K562 (cell line): ENCODE data around the gene ST8SIA2. TPM values are rescaled to one million over a fixed set of nuclear protein-coding genes. Genes with fewer than 3 reads are reported as not detected.

Experiments
- ATAC-seq: fragments of 200-7000 bp; cut with Tn5 transposase; 3 replicates; pipeline ENCODE4 v1.9.1; 2020; ENCODE audit warnings: moderate library complexity
- BruUV-seq: library from RNA; stranded (reverse); fragments of 400-500 nt; replicated peaks from 2 replicates; lab custom pipeline; 2021; lab: Mats Ljungman, UMichigan
- CTCF ChIA-PET: fragments of 300-600 bp; formaldehyde crosslinking; extraction: SDS; loops from one replicate; lab custom pipeline; 2021; ENCODE audit warnings: low intra/inter-chr PET ratio; lab: Yijun Ruan, JAX
- POLR2A ChIA-PET: fragments of 300-600, 350-650 bp; sonication (Branson Sonifier 250); formaldehyde crosslinking; extraction: SDS; loops from one replicate; lab custom pipeline; 2021; ENCODE audit warnings: antibody characterized with exemption, inconsistent platforms; lab: Yijun Ruan, JAX
- DNase-seq, 4 experiments: peaks; one replicate each; pipeline versions ENCODE4 v3.0.0 to v3.0.0-alpha.2; 2011 to 2018; ENCODE audit warnings: low spot score in 3 of 4, mixed read lengths in 3 of 4; ENCODE audit errors: extremely low read depth in 1 of 4
- FAIRE-seq: peaks from 2 replicates; lab custom pipeline; 2011; peaks lifted over from hg19 to GRCh38; lab: Jason Lieb, UNC
- H2AFZ ChIP-seq: 2 replicates; pipeline ENCODE4 v1.6.0; 2011; ENCODE audit warnings: low read depth, low read length, control low read depth, inconsistent platforms
- H3K27ac ChIP-seq: fragments of 200-600 bp; 3 replicates; pipeline ENCODE4 v1.8.0; 2011; ENCODE audit warnings: low read depth, mild to moderate bottlenecking, control low read depth, inconsistent platforms, low read length, moderate library complexity, mixed read lengths; ENCODE audit errors: extremely low read depth
- H3K27me3 ChIP-seq, 2 experiments: fragments of 300-600 bp in 1 of 2; 2 replicates in 1 of 2; 3 replicates in 1 of 2; pipeline versions ENCODE4 v1.6.0 to v1.8.0; 2011; ENCODE audit warnings: inconsistent platforms in 2 of 2, low read length in 2 of 2, mild to moderate bottlenecking in 1 of 2, mixed read lengths in 1 of 2, moderate library complexity in 1 of 2; ENCODE audit not compliant: control insufficient read depth in 2 of 2, insufficient read depth in 2 of 2
- H3K36me3 ChIP-seq: fragments of 300-600 bp; 3 replicates; pipeline ENCODE4 v1.8.0; 2011; ENCODE audit warnings: mild to moderate bottlenecking, low read length, inconsistent platforms; ENCODE audit not compliant: control insufficient read depth, insufficient read depth
- H3K4me1 ChIP-seq, 2 experiments: fragments of 200-600 bp in 1 of 2; replicated peaks in 1 of 2; 2 replicates in 1 of 2; 3 replicates in 1 of 2; pipeline versions ENCODE4 v1.5.1 to v1.8.0; 2011; ENCODE audit warnings: inconsistent platforms in 2 of 2, low read length in 2 of 2, mild to moderate bottlenecking in 1 of 2, mixed read lengths in 1 of 2, moderate library complexity in 1 of 2; ENCODE audit not compliant: control insufficient read depth in 2 of 2, insufficient read depth in 2 of 2
- H3K4me2 ChIP-seq: 2 replicates; pipeline ENCODE4 v1.6.1; 2011; ENCODE audit warnings: low read length, control low read depth, inconsistent platforms, mixed read lengths; ENCODE audit not compliant: insufficient read depth
- H3K4me3 ChIP-seq: fragments of 200-600 bp; sonication (generic), shearing (Covaris generic); 2 replicates; pipeline ENCODE4 v1.5.1; 2016; ENCODE audit warnings: control low read depth, inconsistent platforms
- H3K79me2 ChIP-seq: fragments of 200-600 bp; 3 replicates; pipeline ENCODE4 v1.8.0; 2011; ENCODE audit warnings: low read length, inconsistent platforms; ENCODE audit not compliant: control insufficient read depth, insufficient read depth
- H3K9ac ChIP-seq, 2 experiments: 2 replicates each; pipeline versions ENCODE4 v1.6.0 to v1.6.1; 2011; ENCODE audit warnings: low read depth in 2 of 2, low read length in 2 of 2, control low read depth in 1 of 2, inconsistent platforms in 1 of 2, mild to moderate bottlenecking in 1 of 2, mixed read lengths in 1 of 2; ENCODE audit not compliant: insufficient read depth in 1 of 2
- H3K9me1 ChIP-seq: one replicate; pipeline ENCODE4 v1.6.0; 2011; ENCODE audit warnings: inconsistent platforms, mild to moderate bottlenecking, low read length, moderate library complexity; ENCODE audit not compliant: control insufficient read depth, insufficient read depth
- H3K9me3 ChIP-seq: replicated peaks from 2 replicates; pipeline ENCODE4 v1.5.1; 2011; ENCODE audit warnings: low read depth, low read length, inconsistent platforms; ENCODE audit not compliant: control insufficient read depth, insufficient read depth
- H4K20me1 ChIP-seq: replicated peaks from 2 replicates; pipeline ENCODE4 v1.6.1; 2011; ENCODE audit warnings: low read length, inconsistent platforms, mixed read lengths; ENCODE audit not compliant: control insufficient read depth, insufficient read depth
- ATF6 ChIP-seq: sonication (generic); formaldehyde crosslinking; IDR thresholded peaks from 2 replicates; pipeline ENCODE4 v1.4.0; 2020; ENCODE audit warnings: mild to moderate bottlenecking, missing genetic modification reagents
- BRD4 ChIP-seq: fragments of 200-600 bp; sonication (generic); IDR thresholded peaks from 2 replicates; pipeline ENCODE4 v1.6.1; 2017; ENCODE audit warnings: inconsistent platforms
- HDGF ChIP-seq: fragments of 450-650 bp; IDR thresholded peaks from 2 replicates; pipeline ENCODE4 v1.6.1; 2016
- HMG20B ChIP-seq: fragments of 250-450 bp; sonication (Bioruptor Pico); IDR thresholded peaks from 2 replicates; pipeline ENCODE4 v1.5.0; 2021; ENCODE audit warnings: mild to moderate bottlenecking
- IRF1 ChIP-seq: sonication (generic); formaldehyde crosslinking; IDR thresholded peaks from 2 replicates; pipeline ENCODE4 v1.8.0; 2022; ENCODE audit warnings: missing genetic modification reagents, mild to moderate bottlenecking, borderline replicate concordance
- KLF10 ChIP-seq: fragments of 250-450 bp; sonication (Bioruptor Pico); IDR thresholded peaks from 2 replicates; pipeline ENCODE4 v1.6.1; 2021; ENCODE audit warnings: matching md5 sums
- KLF13 ChIP-seq: fragments of 450-650 bp; IDR thresholded peaks from 2 replicates; pipeline ENCODE4 v1.6.1; 2016; ENCODE audit warnings: missing genetic modification characterization, low read depth, mild to moderate bottlenecking, missing compliant biosample characterization, moderate library complexity, borderline replicate concordance
- MXD1 ChIP-seq: fragments of 250-450 bp; sonication (Bioruptor Pico); IDR thresholded peaks from 2 replicates; pipeline ENCODE4 v1.8.0; 2021; ENCODE audit warnings: borderline replicate concordance, mild to moderate bottlenecking, moderate library complexity; ENCODE audit not compliant: poor library complexity, severe bottlenecking
- OTX1 ChIP-seq: fragments of 450-650 bp; formaldehyde crosslinking; IDR thresholded peaks from 2 replicates; pipeline ENCODE4 v1.4.0; 2022; ENCODE audit warnings: mild to moderate bottlenecking
- PTBP1 ChIP-seq: fragments of 200-400 bp; formaldehyde crosslinking; IDR thresholded peaks from 2 replicates; pipeline ENCODE4 v1.6.1; 2017; ENCODE audit warnings: low read depth, low read length
- RFX1 ChIP-seq: fragments of 450-650 bp; IDR thresholded peaks from 2 replicates; pipeline ENCODE4 v1.6.1; 2016; ENCODE audit warnings: mild to moderate bottlenecking, moderate library complexity
- ZNF175 ChIP-seq: fragments of 200-800 bp; sonication (Bioruptor generic); IDR thresholded peaks from 2 replicates; pipeline ENCODE4 v1.6.1; 2016; ENCODE audit warnings: low read depth, mild to moderate bottlenecking, missing genetic modification characterization, missing compliant biosample characterization
- ZNF589 ChIP-seq: fragments of 200-800 bp; sonication (Bioruptor generic); IDR thresholded peaks from 2 replicates; pipeline ENCODE4 v1.6.1; 2016; ENCODE audit warnings: low read depth, missing genetic modification characterization, missing compliant biosample characterization
- WGBS: fragments of 100-300 bp; shearing (Covaris generic); methylation state at CpG from one replicate; pipeline ENCODE4 v1.1.6; 2016; ENCODE audit warnings: low coverage, mixed read lengths; ENCODE audit not compliant: insufficient coverage; ENCODE audit errors: missing lambda C conversion rate; 5-methylcytosine and 5-hydroxymethylcytosine counted together
- in situ Hi-C: fragments of 300-500 bp; cut with MboI; formaldehyde crosslinking; loops from 4 replicates; pipeline ENCODE4 v1.15.0; 2018; ENCODE audit warnings: inconsistent platforms, mixed read lengths
- intact Hi-C: fragments of 100-400 bp; cut with micrococcal nuclease; formaldehyde crosslinking; loops from 2 replicates; pipeline ENCODE4 v1.14.2; 2022
- polyA plus RNA-seq, 8 experiments: library from polyadenylated mRNA; depleted of rRNA in 4 of 8; stranded (reverse) in 5 of 8; unstranded in 3 of 8; fragments of >200 nt; fragmentation: Nextera tagmentation in 2 of 8; fragmentation: Illumina TruSeq in 1 of 8; extraction: Ambion mirVana in 2 of 8; extraction: Trizol in 1 of 8; gene quantifications; 2 replicates each; pipeline versions ENCODE4 v1.2.1 to v1.2.3, GENCODE V29; 2011 to 2014; ENCODE audit warnings: inconsistent platforms in 1 of 8, missing spikeins in 1 of 8
- total RNA-seq, 7 experiments: library from RNA; depleted of rRNA in 6 of 7; stranded (reverse); fragments of >200 nt in 6 of 7; fragmentation: Illumina TruSeq in 2 of 7; extraction: Trizol in 2 of 7; gene quantifications; 2 replicates each; pipeline versions ENCODE4 v1.2.1 to v1.2.3, GENCODE V29; 2011 to 2021; ENCODE audit warnings: low replicate concordance in 1 of 7

Gene ST8SIA2
- total and polyA plus RNA-seq, 9 of the 15 experiments (the other 6 are each of a cell fraction or from before 2014, with no cell fraction given): not detected

- no peak overlapping the region for H3K4me2 ChIP-seq
- BruUV-seq: no TSS peak
These were observed 106.2 kb downstream of the ST8SIA2 start for GRCh38 chr15:92499731-92500530.

GRCh38 chr15:92502336-92502735 is 108.7 kb downstream of the ST8SIA2 start:
- H3K36me3 ChIP-seq: no peaks in the 10 kb centered on the region
- no peak overlapping the region for H3K4me2 ChIP-seq
- intact Hi-C loops: no loop called here
- ATAC-seq (no peak), DNase-seq (no peak), FAIRE-seq (no peak)
- WGBS: 0% methylated on average over 7 of the region's 7 CpGs
- H3K27me3 ChIP-seq: peaks cover 2 to 4% of the 10 kb centered on the region in 2 experiments; a peak in 2 of 5 replicates
- no peaks in the 10 kb centered on the region for H4K20me1 ChIP-seq
- no TSS peak for BruUV-seq
- in situ Hi-C loops: no loop called here
- H3K9me3 ChIP-seq: no peaks in the 10 kb centered on the region
- H3K4me1 ChIP-seq: no peaks in the 10 kb centered on the region
- H3K27ac ChIP-seq: no peak overlapping the region
- H2AFZ ChIP-seq: no peak overlapping the region
- ChIA-PET CTCF (no interaction called here), POLR2A (interaction anchor here (0.5 kb wide), 1 partner anchor 1480 kb away, joined by 3 read pairs; the partner anchor contains the start of gene VPS33B)
- H3K9me1 ChIP-seq: no peaks in the 10 kb centered on the region
- H3K4me3 ChIP-seq: no peak overlapping the region
- no peaks in the 10 kb centered on the region for H3K79me2 ChIP-seq
- H3K9ac ChIP-seq: no peak overlapping the region
- TF ChIP-seq ZNF175 (CRISPR knock-in tag) (no peak), ATF6 (CRISPR knock-in tag) (no peak), KLF10 (no peak), PTBP1 (no peak), MXD1 (no peak), ZNF589 (CRISPR knock-in tag) (no peak), BRD4 (no peak), IRF1 (CRISPR knock-in tag) (no peak), OTX1 (CRISPR knock-in tag) (no peak), HMG20B (CRISPR knock-in tag) (no peak)

More at GRCh38 chr15:92499731-92500530, 106.2 kb downstream of the ST8SIA2 start:
- ChIA-PET POLR2A (interaction anchor here (0.6 kb wide), 1 partner anchor 192 kb away, joined by 3 read pairs; no protein-coding TSS in a partner anchor), CTCF (no interaction called here)
- H3K4me1 ChIP-seq: no peaks in the 10 kb centered on the region
- H3K9ac ChIP-seq: no peak overlapping the region
- H3K9me1 ChIP-seq: no peaks in the 10 kb centered on the region
- no peak overlapping the region for H2AFZ ChIP-seq
- TF ChIP-seq RFX1 (peak; percentile 24; the same call in 1 of the 2 replicates), HDGF (no peak), KLF13 (tag) (no peak)
- no peak for ATAC-seq
- H3K9me3 ChIP-seq: no peaks in the 10 kb centered on the region
- FAIRE-seq: no peak
- no peaks in the 10 kb centered on the region for H3K36me3 ChIP-seq
- WGBS: under 1% methylated on average over 13 of the region's 13 CpGs
- H3K27ac ChIP-seq: no peak overlapping the region
- no peaks in the 10 kb centered on the region for H4K20me1 ChIP-seq
- no peak overlapping the region for H3K4me3 ChIP-seq
- intact Hi-C loops: no loop called here
- H3K27me3 ChIP-seq: peaks cover 2 to 12% of the 10 kb centered on the region in 2 experiments; a peak in 3 of 5 replicates
- DNase-seq: no peak
- H3K79me2 ChIP-seq: no peaks in the 10 kb centered on the region
- in situ Hi-C loops: no loop called here
